MM.1S (cell line): ENCODE results near the gene SLC23A2.

Source experiments
- CTCF ChIP-seq: fragments of 300-600 bp; sonication (generic); IDR thresholded peaks from 2 replicates; pipeline ENCODE4 v1.5.1; 2016; ENCODE audit warnings: antibody characterized with exemption, low read length, mixed read lengths
- EZH2 ChIP-seq: fragments of 300-600 bp; sonication (generic); optimal IDR thresholded peaks from 2 replicates; pipeline ENCODE3; 2017; ENCODE audit warnings: low read depth, mild to moderate bottlenecking, antibody characterized with exemption, low read length, mixed read lengths

- TF ChIP-seq EZH2 (no peak), CTCF (no peak)
Observed at GRCh38 chr20:4891190-4891763, 110.0 kb downstream of the SLC23A2 start.
